HEK293 (cell line): ENCODE results near the gene RPS21.

Experiments
- CTCF ChIP-seq: fragments of 450-650 bp; formaldehyde crosslinking; IDR thresholded peaks from 2 replicates; pipeline ENCODE4 v1.5.1; 2016; ENCODE audit warnings: missing biosample characterization, missing genetic modification characterization
- GLIS2 ChIP-seq: fragments of 450-650 bp; formaldehyde crosslinking; IDR thresholded peaks from 2 replicates; pipeline ENCODE4 v1.5.1; 2016; ENCODE audit warnings: missing biosample characterization, missing genetic modification characterization
- IKZF3 ChIP-seq: fragments of 450-650 bp; IDR thresholded peaks from 2 replicates; pipeline ENCODE4 v1.5.0; 2018; ENCODE audit warnings: missing biosample characterization, mild to moderate bottlenecking, missing genetic modification characterization, moderate library complexity
- KLF1 ChIP-seq: fragments of 450-650 bp; formaldehyde crosslinking; IDR thresholded peaks from 2 replicates; pipeline ENCODE4 v1.5.1; 2016; ENCODE audit warnings: missing biosample characterization, missing genetic modification characterization
- KLF16 ChIP-seq: fragments of 450-650 bp; formaldehyde crosslinking; IDR thresholded peaks from 2 replicates; pipeline ENCODE4 v1.5.1; 2017; ENCODE audit warnings: missing biosample characterization, missing genetic modification characterization
- KLF17 ChIP-seq: fragments of 450-650 bp; formaldehyde crosslinking; IDR thresholded peaks from 2 replicates; pipeline ENCODE4 v1.5.1; 2016; ENCODE audit warnings: missing biosample characterization, missing genetic modification characterization
- PATZ1 ChIP-seq: fragments of 450-650 bp; formaldehyde crosslinking; IDR thresholded peaks from 2 replicates; pipeline ENCODE4 v1.5.1; 2016; ENCODE audit warnings: missing biosample characterization, missing genetic modification characterization
- PRDM4 ChIP-seq: fragments of 450-650 bp; formaldehyde crosslinking; IDR thresholded peaks from 2 replicates; pipeline ENCODE4 v1.5.1; 2017; ENCODE audit warnings: missing biosample characterization, missing genetic modification characterization
- ZBTB10 ChIP-seq: fragments of 450-650 bp; formaldehyde crosslinking; IDR thresholded peaks from 2 replicates; pipeline ENCODE4 v1.5.1; 2016; ENCODE audit warnings: missing biosample characterization, missing genetic modification characterization
- ZEB2 ChIP-seq: fragments of 450-650 bp; formaldehyde crosslinking; IDR thresholded peaks from 2 replicates; pipeline ENCODE4 v1.5.1; 2016; ENCODE audit warnings: missing biosample characterization, missing genetic modification characterization
- ZFP69B ChIP-seq: fragments of 450-650 bp; formaldehyde crosslinking; IDR thresholded peaks from 2 replicates; pipeline ENCODE4 v1.5.1; 2016; ENCODE audit warnings: missing biosample characterization, missing genetic modification characterization
- ZNF146 ChIP-seq: fragments of 450-650 bp; formaldehyde crosslinking; IDR thresholded peaks from 2 replicates; pipeline ENCODE4 v1.5.1; 2016; ENCODE audit warnings: missing biosample characterization, missing genetic modification characterization
- ZNF157 ChIP-seq: fragments of 450-650 bp; formaldehyde crosslinking; IDR thresholded peaks from 2 replicates; pipeline ENCODE4 v1.5.1; 2016; ENCODE audit warnings: missing biosample characterization, missing genetic modification characterization
- ZNF302 ChIP-seq: fragments of 450-650 bp; formaldehyde crosslinking; IDR thresholded peaks from 2 replicates; pipeline ENCODE4 v1.5.1; 2016; ENCODE audit warnings: missing biosample characterization, missing genetic modification characterization, low read depth
- ZNF335 ChIP-seq: fragments of 450-650 bp; formaldehyde crosslinking; conservative IDR thresholded peaks from 2 replicates; pipeline ENCODE4 v1.5.1; 2016; ENCODE audit warnings: missing biosample characterization, missing genetic modification characterization
- ZNF350 ChIP-seq: fragments of 450-650 bp; formaldehyde crosslinking; IDR thresholded peaks from 2 replicates; pipeline ENCODE4 v1.5.0; 2017; ENCODE audit warnings: missing biosample characterization, mild to moderate bottlenecking, missing genetic modification characterization
- ZNF366 ChIP-seq: fragments of 450-650 bp; formaldehyde crosslinking; conservative IDR thresholded peaks from 2 replicates; pipeline ENCODE4 v1.5.1; 2016; ENCODE audit warnings: missing biosample characterization, missing genetic modification characterization
- ZNF560 ChIP-seq: fragments of 450-650 bp; formaldehyde crosslinking; IDR thresholded peaks from 2 replicates; pipeline ENCODE4 v1.5.1; 2017; ENCODE audit warnings: missing biosample characterization, missing genetic modification characterization, borderline replicate concordance
- ZNF610 ChIP-seq: fragments of 450-650 bp; formaldehyde crosslinking; IDR thresholded peaks from 2 replicates; pipeline ENCODE4 v1.5.1; 2016; ENCODE audit warnings: missing biosample characterization, missing genetic modification characterization, borderline replicate concordance
- ZNF629 ChIP-seq: fragments of 450-650 bp; formaldehyde crosslinking; IDR thresholded peaks from 2 replicates; pipeline ENCODE4 v1.5.1; 2017; ENCODE audit warnings: missing biosample characterization, missing genetic modification characterization
- ZNF692 ChIP-seq: fragments of 450-650 bp; formaldehyde crosslinking; IDR thresholded peaks from 2 replicates; pipeline ENCODE4 v1.5.1; 2016; ENCODE audit warnings: missing biosample characterization, missing genetic modification characterization
- ZNF792 ChIP-seq: fragments of 450-650 bp; formaldehyde crosslinking; IDR thresholded peaks from 2 replicates; pipeline ENCODE4 v1.5.1; 2016; ENCODE audit warnings: missing biosample characterization, missing genetic modification characterization

The RPS21 gene

GRCh38 chr20:62382306-62383198, 4.4 kb upstream of the RPS21 start (continued):
- peak; percentile 16; the same call in 1 of the 2 replicates for TF ChIP-seq ZBTB10
- peak; percentile 30; the same call in 1 of the 2 replicates for TF ChIP-seq PATZ1 (tag by site-specific recombination)
- peak; percentile 31; the same call in 1 of the 2 replicates for TF ChIP-seq IKZF3 (tag by site-specific recombination)
- TF ChIP-seq KLF1 (tag by site-specific recombination) = 0 out of 2 replicates have a peak, but pooled peaks have one; percentile 14
- no peak for TF ChIP-seq ZNF157 (tag by site-specific recombination)
- no peak for TF ChIP-seq ZNF350
- peak; percentile 38; the same call in 1 of the 2 replicates for TF ChIP-seq ZNF692 (tag by site-specific recombination)
- no peak for TF ChIP-seq ZNF335 (tag by site-specific recombination)
- TF ChIP-seq KLF16 (tag by site-specific recombination) = peak; percentile 63
- TF ChIP-seq GLIS2 = peak; percentile 54
- TF ChIP-seq ZNF629 (tag by site-specific recombination) = 0 out of 2 replicates have a peak, but pooled peaks have one; percentile 12
- peak; percentile 75 for TF ChIP-seq ZEB2 (tag by site-specific recombination)
- peak; percentile 90 for TF ChIP-seq CTCF
- TF ChIP-seq ZNF366 = 0 out of 2 replicates have a peak, but pooled peaks have one; percentile 18
- TF ChIP-seq ZFP69B (tag by site-specific recombination) = peak; percentile 34; the same call in 1 of the 2 replicates
- no peak for TF ChIP-seq ZNF792
- TF ChIP-seq ZNF560 = no peak
- no peak for TF ChIP-seq ZNF146
- TF ChIP-seq KLF17 (tag by site-specific recombination) = peak; percentile 41; the same call in 1 of the 2 replicates
- 0 out of 2 replicates have a peak, but pooled peaks have one; percentile 32 for TF ChIP-seq ZNF610 (tag by site-specific recombination)
- no peak for TF ChIP-seq ZNF302 (tag by site-specific recombination)
- TF ChIP-seq PRDM4 (tag by site-specific recombination) = no peak
